ENCODE results near the gene UBE4A.
"Not testable (repeated sequence)": the region's sequence is repeated elsewhere in the genome, so short reads cannot be mapped to it uniquely, and the experiment has no call there.

UBE4A gene

DNA sequence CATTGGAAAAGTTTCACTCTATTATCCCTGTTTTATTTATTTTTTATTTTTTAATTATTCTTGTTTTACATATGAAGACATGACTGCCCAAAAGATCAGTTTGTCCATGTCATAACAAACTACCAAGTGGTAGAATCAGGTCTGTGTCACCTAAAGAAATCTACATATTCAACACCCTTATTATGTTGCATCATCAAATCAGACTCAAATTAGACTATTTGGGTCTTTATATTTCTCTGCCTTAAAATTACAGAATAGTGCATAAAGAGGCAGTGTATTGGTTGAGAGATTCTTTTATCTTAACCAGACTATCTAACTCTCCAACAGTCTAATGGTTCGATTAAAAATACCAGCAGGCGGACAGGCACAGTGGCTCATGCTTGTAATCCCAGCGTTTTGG is 23.6 kb downstream of the UBE4A start:
- DNase-seq, result no peak
- in situ Hi-C loops (cut with MboI; ENCODE audit: low pct_unique_long_range_greater_than_20kb, low sequenced_read_pairs), result no loop called here

DNA sequence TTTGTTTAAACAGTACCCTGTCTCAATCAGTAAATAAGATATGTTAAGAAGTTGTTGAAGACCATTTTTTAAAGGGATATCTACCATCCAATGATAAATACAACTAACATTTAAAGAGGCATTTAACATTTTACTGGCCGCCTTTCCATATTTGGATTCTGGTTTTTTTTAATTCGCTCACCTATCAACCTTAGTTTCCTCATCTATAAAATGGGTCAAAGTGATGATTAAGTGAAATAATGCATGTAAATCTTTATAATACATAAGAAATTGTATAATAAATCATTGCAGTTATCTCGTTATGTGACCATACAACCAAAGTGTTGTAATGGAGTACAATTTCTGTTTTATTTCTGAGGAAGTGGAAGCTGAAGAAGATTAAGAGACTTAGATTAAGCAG is 24.3 kb downstream of the UBE4A start:
- in situ Hi-C loops (cut with MboI; ENCODE audit: low pct_unique_long_range_greater_than_20kb, low sequenced_read_pairs), result no loop called here

DNA sequence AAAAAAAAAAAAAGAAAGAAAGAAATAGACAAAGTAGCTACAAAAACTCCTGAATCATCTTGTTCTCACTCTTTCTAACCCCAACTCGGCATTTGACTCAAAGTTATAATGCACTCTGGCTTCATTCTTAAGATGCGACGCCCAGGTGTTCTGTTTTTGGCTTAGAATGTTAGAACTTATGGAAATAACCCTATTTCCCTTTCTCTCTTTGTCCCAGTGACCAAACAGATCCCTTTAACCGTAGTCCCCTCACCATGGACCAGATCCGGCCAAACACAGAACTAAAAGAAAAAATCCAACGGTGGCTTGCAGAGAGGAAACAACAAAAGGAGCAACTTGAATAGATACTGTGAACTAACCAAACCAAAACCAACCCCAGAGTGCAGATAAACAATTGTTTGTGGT is 36.7 kb downstream of the UBE4A start:
- in situ Hi-C loops (cut with MboI; ENCODE audit: low pct_unique_long_range_greater_than_20kb, low sequenced_read_pairs), result no loop called here
- DNase-seq, result no peak

More for the DNA sequence above, 24.3 kb downstream of the UBE4A start:
- no peak for DNase-seq

GRCh38 chr11:118397448-118397847 is 38.0 kb downstream of the UBE4A start:
- in situ Hi-C loops (cut with MboI; ENCODE audit: low pct_unique_long_range_greater_than_20kb, low sequenced_read_pairs), result no loop called here
- no peak for DNase-seq

DNA sequence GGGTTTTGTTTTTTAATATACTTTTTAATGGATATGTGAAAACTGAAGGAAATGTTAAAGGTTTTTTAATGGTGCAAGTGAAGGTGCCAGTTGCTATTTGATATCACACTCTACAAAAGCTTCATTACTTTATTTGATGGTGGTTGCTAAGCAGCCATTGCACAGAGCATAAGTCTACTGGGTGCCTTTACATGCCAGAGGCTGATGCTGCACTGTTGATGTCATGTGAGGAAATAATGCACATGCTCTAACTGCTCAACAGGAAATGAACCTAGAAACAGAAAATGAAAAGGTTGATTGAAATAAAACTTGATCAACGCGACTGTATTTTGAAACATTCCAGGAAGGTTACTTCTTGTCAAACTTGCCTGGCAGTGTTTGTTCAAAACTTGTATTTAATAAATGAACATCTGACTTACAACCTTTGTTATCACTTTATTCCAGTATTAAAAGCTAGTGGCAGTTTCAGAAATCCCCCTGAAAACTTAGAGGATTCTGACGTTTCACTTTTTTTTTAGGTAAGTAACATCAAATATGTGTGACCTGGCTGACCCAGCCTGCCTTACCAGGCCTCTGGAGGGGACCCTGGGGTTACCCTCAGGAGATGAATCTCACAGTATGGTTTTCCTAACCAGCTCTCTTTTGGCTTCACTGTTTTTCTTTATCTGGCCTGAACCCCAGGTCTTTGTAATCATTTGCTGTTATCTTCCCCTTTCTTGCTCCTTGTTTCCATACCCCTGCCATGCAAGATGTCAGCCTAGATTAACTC is 39.6 kb downstream of the UBE4A start:
- DNase-seq, result no peak
- in situ Hi-C loops (cut with MboI; ENCODE audit: low pct_unique_long_range_greater_than_20kb, low sequenced_read_pairs), result no loop called here

GRCh38 chr11:118401151-118401879 is 41.9 kb downstream of the UBE4A start, which contains the start of gene ATP5MG:
TSS of gene ATP5MG (plus strand) at chr11:118401606. CDS start at chr11:118401666, 60 bp downstream.
- in situ Hi-C loops (cut with MboI; ENCODE audit: low pct_unique_long_range_greater_than_20kb, low sequenced_read_pairs), result no loop called here
- DNase-seq, result peak; percentile 97

- in situ Hi-C loops (cut with MboI; ENCODE audit: low pct_unique_long_range_greater_than_20kb, low sequenced_read_pairs), result no loop called here
- DNase-seq, result no peak
These were observed 42.6 kb downstream of the UBE4A start for GRCh38 chr11:118401880-118402590.

- DNase-seq; in situ Hi-C loops (cut with MboI; ENCODE audit: low pct_unique_long_range_greater_than_20kb, low sequenced_read_pairs): not testable (repeated sequence)
These were observed 43.2 kb downstream of the UBE4A start for GRCh38 chr11:118402594-118402993.

GRCh38 chr11:118406599-118407166 is 47.3 kb downstream of the UBE4A start:
- no peak for DNase-seq
- in situ Hi-C loops (cut with MboI; ENCODE audit: low pct_unique_long_range_greater_than_20kb, low sequenced_read_pairs), result no loop called here

GRCh38 chr11:118410055-118410745 is 50.8 kb downstream of the UBE4A start:
- in situ Hi-C loops (cut with MboI; ENCODE audit: low pct_unique_long_range_greater_than_20kb, low sequenced_read_pairs), result no loop called here
- no peak for DNase-seq

GRCh38 chr11:118411530-118411929 is 52.1 kb downstream of the UBE4A start:
- in situ Hi-C loops (cut with MboI; ENCODE audit: low pct_unique_long_range_greater_than_20kb, low sequenced_read_pairs), result no loop called here
- no peak for DNase-seq

- DNase-seq, result no peak
- in situ Hi-C loops (cut with MboI; ENCODE audit: low pct_unique_long_range_greater_than_20kb, low sequenced_read_pairs), result no loop called here
These were observed 53.5 kb downstream of the UBE4A start for GRCh38 chr11:118412921-118413320.

- in situ Hi-C loops (cut with MboI; ENCODE audit: low pct_unique_long_range_greater_than_20kb, low sequenced_read_pairs), result no loop called here
- DNase-seq, result peak; percentile 94
These were observed 55.8 kb downstream of the UBE4A start for GRCh38 chr11:118415062-118415738.

- in situ Hi-C loops (cut with MboI; ENCODE audit: low pct_unique_long_range_greater_than_20kb, low sequenced_read_pairs), result no loop called here
- peak; percentile 71 for DNase-seq
These were observed 56.3 kb downstream of the UBE4A start for GRCh38 chr11:118415739-118416068.

GRCh38 chr11:118416900-118417299 is 57.5 kb downstream of the UBE4A start:
- in situ Hi-C loops (cut with MboI; ENCODE audit: low pct_unique_long_range_greater_than_20kb, low sequenced_read_pairs); DNase-seq: not testable (repeated sequence)

- DNase-seq, result no peak
- in situ Hi-C loops (cut with MboI; ENCODE audit: low pct_unique_long_range_greater_than_20kb, low sequenced_read_pairs), result no loop called here
These were observed 58.4 kb downstream of the UBE4A start for GRCh38 chr11:118417801-118418200.

GRCh38 chr11:118418766-118419165 is 59.4 kb downstream of the UBE4A start:
- in situ Hi-C loops (cut with MboI; ENCODE audit: low pct_unique_long_range_greater_than_20kb, low sequenced_read_pairs), result no loop called here
- DNase-seq, result no peak

DNA sequence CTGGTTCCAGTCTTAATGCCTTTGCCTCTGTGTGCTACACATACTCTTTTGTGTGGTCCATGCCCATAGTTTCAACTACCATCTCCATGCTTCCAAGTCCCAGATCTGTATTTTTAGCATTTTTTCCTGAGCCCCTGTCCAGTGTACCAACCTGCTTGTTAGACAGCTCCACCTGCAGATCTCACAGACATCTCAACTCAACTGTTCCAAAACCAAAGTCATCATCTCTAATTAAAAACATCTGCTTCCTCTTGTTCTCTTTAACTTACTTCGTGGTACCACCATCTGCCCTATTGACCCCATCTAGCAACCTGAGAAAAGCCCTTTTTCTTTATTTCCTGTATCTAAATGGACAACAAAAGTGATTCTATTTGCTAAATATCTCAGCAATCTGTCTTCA is 68.3 kb downstream of the UBE4A start:
- in situ Hi-C loops (cut with MboI; ENCODE audit: low pct_unique_long_range_greater_than_20kb, low sequenced_read_pairs), result no loop called here
- peak; percentile 34 for DNase-seq

DNA sequence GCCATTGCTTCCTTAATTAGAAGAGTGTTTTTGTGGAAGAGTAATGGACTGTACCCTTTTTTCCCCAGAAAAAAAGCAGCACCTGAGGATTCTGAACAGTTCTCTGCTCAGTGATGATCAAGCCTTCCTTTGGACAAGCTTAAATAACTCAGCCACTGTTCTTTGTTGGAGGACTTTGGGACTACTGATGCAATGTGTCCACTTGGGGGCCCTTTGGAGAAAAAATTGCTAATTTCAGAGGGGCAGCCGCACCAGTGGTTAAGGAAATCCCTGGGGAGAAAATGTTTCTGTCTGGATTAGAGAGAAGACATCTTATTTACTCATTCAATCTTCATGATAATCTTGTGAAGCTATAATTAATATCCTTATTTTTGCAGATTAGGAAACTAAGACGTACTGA is 71.6 kb downstream of the UBE4A start:
- in situ Hi-C loops (cut with MboI; ENCODE audit: low pct_unique_long_range_greater_than_20kb, low sequenced_read_pairs), result no loop called here
- DNase-seq, result no peak
